ENCODE data around the gene RAB3A.

Gene RAB3A

GRCh38 chr19:18196511-18196845, 7.4 kb downstream of the RAB3A start:
- DNase-seq: no peak

- DNase-seq: peak; percentile 76
Observed at GRCh38 chr19:18194554-18195238, 9.1 kb downstream of the RAB3A start.

GRCh38 chr19:18194181-18194530, 9.7 kb downstream of the RAB3A start:
- DNase-seq: no peak

DNA sequence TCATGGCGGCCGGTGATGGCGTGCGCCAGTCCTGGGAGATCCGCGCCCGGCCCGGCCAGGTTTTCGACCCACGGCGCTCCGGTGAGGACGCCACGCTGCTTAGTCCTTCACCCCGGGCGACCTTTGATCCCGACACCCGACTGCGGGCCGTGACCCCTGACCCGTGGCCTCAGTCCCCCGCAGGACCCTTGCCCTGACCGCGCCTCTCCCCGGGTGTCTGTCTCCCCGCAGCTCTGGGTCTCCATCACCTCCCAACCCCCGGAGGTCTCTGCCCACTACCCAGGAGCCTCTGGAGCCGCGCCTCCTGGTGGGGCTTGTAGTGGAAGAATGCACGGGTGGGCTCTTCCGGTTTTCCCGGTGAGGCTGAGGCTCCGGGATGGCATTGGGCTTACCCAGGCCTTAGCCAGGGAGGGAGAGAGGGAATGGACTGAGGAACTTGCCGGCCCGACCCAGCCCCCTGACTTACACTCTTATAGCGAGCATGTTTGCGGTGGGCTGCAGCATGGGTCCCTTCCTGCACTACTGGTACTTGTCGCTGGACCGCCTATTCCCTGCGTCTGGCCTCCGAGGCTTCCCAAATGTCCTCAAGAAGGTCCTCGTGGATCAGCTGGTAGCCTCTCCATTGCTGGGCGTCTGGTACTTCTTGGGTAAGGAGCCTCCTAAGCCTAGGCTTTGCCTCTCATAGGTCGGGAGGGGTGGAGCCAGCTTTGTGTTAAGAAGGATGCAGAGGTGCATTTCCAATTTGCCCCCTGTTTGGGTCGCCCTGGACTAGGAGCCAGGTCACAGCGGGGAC, 10.3 kb downstream of the RAB3A start:
- DNase-seq: no peak

DNA sequence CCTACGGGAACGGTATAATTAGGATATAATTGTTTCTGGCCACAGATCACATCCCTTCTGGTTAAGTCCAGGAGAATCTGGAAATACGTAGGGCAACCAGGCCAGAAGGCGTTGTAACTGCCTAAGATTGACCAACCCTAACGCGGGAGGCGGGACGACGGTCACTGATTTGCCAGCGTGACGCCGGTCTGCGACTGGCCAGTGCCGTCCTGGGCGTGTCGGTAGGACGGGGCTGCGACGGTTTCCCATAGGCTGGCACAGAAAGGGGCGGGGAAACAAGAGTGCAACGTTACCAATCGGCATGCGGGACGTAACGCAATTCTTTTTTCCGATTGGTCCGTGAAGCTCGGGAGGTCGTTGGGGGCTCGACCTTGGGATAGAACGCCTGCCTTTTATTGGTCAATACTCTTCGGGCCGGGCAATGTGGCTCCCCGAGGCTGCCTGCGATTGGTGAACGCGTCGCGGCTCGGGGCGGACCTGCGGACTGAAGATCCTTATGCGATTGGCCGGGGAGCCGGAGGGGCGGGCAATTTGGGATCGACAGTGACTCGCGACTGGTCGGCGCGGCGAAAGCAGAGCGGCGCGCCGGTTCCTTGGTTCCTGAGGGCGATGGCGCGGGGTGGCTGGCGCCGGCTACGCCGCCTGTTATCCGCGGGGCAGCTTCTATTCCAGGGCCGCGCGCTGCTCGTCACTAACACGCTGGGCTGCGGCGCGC, 11.0 kb downstream of the RAB3A start, which contains the start of gene MPV17L2:
TSS of gene MPV17L2 (plus strand) at position 546 of the 715 bp plus-strand sequence. CDS start at position 610, 64 bp downstream.
- peak; percentile 100 for DNase-seq

- no peak for DNase-seq
Observed at GRCh38 chr19:18191640-18192062, 12.2 kb downstream of the RAB3A start.

DNA sequence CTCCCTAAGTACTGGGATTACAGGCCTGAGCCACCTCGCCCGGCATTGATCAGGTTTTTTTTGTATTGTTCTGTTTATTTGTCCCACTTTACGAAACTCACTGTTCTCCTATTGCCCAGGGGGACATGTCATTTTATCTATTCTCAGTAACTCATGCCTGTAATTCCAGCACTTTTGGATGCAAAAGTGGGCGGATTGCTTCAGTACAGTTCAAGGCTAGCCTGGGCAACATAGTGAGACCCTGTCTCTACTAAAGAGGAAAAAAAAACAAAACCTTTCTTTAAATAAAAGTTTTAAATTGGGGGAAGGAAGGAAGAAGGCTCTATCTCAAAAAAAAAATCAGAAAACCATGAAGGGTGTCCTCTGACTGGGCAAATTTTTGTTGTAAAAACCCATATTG, 13.6 kb downstream of the RAB3A start:
- DNase-seq: no peak

DNA sequence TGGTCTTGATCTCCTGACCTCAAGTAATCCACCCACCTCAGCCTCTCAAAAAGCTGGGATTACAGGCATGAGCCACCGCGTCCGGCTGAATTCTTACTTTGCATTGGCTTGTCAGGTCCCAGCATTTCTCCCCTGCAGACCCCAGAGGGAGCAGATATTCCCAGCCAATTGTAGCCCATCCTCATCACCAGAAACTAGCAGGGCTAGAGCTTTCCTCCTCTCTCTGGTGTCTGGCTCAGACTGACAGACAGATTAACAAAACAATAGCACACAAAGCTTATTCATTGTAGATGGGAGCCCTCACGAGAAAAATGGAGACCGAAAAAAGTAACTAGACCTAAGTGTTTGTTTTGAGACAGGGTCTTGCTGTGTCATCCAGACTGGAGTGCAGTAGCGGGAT, 18.3 kb downstream of the RAB3A start:
- DNase-seq: no peak

DNA sequence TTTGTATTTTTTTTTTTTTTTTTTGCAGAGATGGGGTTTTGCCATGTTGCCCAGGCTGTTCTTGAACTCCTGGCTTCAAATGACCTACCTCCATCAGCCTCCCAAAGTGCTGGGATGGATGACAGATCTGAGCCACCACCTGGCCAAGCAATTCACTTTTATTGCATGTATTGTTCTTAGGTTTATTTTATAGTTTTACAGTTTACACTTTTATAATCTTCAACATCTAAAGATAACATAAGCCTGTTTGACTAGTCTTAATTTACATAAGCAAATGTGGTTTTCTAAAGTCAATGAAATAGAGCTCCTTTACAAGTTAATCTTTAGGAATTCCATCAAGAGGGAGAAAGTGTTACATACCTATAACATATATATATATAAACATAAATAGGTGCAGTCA, 20.3 kb downstream of the RAB3A start:
- DNase-seq: no peak

DNA sequence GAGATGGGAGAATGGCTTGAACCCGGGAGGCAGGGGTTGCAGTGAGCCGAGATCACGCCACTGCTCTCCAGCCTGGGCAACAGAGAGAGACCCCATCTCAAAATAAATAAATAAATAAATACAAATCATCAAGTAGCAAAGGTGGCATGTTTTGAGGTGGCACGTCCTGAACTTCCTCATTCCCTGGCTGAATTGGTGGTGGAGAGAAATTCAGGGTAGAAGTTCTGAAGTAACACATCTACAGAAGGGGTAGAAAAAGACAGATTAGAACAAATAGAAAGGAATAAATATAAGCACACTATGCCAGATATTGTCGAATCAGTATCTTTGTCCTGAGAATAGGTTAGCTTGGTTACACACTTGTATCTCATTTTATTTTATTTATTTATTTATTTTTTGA, 23.9 kb downstream of the RAB3A start:
- no peak for DNase-seq

DNA sequence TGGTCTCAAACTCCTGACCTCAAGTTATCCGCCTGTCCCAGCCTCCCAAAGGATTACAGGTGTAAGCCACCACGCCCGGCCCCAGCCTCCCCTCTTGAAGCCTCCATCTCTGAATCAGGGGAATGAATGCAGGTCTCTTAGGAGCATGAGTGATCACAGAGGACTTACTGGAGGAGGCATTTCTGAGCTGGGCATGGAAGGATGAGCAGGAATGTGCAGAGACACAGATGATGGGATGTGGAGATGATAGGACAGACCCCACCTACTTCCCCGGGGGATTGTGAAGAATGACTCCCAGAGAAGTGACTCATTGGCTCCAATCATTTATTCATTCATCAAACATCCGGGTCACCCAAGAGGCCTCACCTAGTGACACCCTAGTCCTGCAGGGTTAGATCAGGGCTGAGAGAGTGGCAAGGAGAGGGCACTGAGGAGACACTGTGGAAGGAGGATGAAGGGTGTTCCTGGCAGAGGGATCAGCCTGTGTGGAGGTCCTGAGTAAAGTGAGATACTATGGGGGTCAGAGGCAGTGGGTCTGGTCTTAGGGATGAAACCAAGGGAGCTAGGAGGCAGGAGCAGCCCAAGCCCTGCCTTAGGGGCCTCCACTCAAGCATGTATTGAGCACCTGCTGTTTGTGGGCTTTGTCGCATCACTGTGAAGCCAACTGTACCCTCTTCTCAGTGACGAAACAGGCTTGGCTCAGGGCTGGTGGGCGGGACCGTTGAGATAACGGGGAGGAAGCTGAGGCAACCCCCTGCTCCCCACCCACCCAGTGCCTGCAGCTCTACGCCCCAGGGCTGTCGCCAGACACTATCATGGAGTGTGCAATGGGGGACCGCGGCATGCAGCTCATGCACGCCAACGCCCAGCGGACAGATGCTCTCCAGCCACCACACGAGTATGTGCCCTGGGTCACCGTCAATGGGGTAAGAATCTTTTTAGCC, 27.2 kb downstream of the RAB3A start:
- no peak for DNase-seq

GRCh38 chr19:18174983-18175382, 28.9 kb downstream of the RAB3A start:
- no peak for DNase-seq

DNA sequence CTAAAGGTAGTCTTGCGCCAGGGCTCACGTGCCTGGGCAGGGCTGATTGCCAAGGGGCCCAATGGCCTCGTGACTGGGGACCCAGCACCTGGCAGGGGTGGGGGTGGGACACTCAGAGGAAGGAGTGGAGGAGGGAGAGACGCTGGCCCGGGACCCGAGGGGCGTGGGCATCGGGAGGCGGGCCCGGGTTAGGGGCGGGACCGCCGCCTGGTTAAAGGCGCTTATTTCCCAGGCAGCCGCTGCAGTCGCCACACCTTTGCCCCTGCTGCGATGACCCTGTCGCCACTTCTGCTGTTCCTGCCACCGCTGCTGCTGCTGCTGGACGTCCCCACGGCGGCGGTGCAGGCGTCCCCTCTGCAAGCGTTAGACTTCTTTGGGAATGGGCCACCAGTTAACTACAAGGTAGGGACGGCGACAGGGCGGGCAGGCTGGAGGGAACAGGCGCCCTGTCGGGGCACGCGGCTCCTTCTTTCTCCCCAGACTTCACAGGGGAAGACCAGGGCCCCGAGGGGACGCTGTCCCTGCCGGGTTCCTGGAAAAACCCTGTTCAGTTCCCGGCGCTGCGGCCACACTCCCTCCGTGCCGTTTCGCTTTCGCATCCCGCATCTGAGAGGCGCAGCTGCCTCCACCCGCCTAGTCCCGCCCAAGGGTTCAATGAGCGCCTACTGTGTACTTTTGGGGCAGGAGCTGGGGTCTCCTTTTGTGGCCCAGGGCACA, 30.1 kb downstream of the RAB3A start, which contains the start of gene IFI30:
TSS of gene IFI30 (plus strand) at position 242 of the 717 bp plus-strand sequence. CDS start at position 271, 29 bp downstream.
- peak; percentile 26 for DNase-seq

- no peak for DNase-seq
Observed at GRCh38 chr19:18173054-18173571, 30.7 kb downstream of the RAB3A start.

DNA sequence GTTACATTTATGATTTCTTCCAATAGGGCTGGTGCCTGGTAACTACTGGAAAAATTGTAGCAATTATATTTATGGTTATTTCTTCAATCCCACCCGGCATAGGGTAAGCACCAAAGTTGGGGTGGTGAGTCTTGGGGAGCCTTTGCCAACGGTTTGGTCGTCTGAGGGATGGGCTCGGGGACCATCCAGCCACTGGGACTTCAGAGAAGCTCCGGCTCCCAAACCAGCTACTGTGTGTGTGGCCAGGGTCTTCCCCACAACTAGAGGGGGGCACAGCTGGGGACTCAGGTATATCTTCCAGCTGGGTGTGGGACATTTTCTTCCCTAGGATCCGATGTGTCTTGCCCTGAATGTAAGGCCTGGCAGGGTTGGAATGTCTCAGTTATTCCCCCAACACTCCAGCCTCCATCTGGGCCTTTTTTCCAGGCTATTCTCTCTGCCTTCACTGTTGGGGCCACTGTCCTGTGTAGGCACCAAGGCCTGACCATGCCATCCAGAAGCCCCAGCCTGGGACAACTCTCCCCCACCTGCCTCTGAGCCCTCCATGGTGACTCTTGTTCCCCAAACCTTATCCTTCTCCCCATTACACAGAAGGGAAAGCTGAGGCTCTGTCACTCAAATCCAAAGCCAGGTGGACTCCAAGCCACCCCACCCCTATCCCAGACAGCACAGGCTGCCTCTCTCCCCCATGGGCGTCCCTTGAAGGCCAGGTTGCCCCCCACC, 31.4 kb downstream of the RAB3A start:
- DNase-seq: no peak

DNA sequence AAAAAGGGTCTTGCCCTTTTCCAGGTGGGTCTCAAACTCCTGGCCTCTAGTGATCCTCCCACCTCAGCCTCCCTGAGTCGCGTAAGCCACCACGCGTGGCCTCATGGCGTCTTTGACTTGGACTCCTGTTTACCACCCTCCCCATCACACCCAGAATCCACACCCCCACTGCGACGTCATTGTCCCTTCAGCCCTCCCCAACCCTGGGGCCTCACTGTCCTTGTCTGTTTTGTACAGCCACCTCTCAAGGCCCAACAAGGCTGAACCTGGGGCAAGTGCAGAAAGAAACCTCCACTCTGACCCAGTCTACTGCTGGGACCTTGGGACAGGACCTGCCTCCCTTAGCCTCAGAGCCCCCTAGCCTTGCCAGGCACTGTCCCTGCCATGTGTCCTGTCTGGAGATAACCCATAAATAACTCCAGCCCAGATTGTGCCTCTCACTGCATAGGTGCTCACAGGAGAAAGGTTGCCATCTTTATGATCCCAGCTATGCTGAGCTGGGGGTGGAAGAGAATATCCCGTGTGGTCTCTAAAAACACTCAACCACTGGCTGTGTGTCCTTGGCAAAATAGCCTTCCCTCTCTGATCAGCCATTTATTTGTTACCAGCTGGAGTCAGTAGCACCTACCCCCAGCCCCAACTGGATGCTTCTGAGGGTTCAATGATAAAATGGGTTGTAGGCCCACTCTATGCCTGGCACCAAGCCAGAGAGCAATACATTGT, 32.1 kb downstream of the RAB3A start:
- DNase-seq: no peak

DNA sequence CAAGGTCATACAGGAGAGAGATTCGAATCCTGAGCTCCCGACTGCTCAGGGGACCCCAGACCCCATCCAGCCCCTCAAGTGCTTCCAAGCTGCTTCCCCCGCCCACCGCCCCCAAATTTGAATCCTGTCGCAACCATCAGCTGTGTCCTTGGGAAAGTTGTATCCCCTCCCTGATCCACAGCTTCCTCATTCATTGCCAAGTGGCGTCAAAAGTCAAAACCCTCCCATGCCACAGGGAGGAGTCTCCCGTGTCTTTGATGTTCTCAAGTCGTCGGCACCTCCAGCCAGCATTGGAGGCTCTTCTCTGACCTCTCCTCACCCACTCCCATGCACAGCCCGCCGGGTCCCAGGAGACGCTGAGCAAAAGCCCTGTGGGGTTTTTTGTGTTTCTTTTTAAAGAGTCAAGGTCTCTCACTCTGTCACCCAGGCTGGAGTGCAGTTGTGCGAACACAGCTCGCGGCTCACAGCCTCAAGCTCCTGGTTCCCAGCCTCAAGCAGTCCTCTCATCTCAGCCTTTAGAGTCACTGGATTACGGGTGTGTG, 33.1 kb downstream of the RAB3A start:
- no peak for DNase-seq

DNA sequence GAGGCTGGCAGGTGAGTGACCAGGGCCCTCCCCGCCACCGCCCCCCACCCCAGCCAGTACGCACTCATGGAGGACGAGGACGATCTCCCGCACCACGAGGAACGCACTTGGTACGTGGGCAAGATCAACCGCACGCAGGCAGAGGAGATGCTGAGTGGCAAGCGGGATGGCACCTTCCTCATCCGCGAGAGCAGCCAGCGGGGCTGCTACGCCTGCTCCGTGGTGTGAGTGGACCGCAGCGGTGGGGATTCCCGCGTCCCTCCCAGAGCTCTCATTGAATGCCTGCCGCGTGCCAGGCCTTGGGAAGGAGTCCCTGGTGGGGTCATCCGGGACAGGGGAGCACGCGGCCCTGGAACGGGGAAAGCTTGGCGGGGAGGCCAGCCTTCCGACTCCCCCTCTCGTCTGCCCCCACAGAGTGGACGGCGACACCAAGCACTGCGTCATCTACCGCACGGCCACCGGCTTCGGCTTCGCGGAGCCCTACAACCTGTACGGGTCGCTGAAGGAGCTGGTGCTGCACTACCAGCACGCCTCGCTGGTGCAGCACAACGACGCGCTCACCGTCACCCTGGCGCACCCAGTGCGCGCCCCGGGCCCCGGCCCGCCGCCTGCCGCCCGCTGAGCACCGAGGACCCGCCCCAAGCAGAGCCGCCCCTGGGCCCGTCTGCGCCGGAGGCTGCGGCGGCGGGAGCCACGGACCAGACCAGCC, 35.0 kb downstream of the RAB3A start:
- DNase-seq: no peak

GRCh38 chr19:18167975-18168645, 35.7 kb downstream of the RAB3A start:
- no peak for DNase-seq

All from NCI-H226 (cell line).